Chondrocyte (in vitro differentiated cells): ENCODE results near the gene DLL4. TPM values are rescaled to one million over a fixed set of nuclear protein-coding genes. Genes with fewer than 3 reads are reported as not detected.

ENCODE experiments used
- DNase-seq: peaks from one replicate; pipeline ENCODE4 v3.0.0; 2021; ENCODE audit warnings: mixed read lengths, low spot score
- H3K27ac Mint-ChIP-seq: one replicate; pipeline ENCODE4 v1.8.0; 2021; ENCODE audit warnings: mild to moderate bottlenecking, moderate library complexity, mixed read lengths; ENCODE audit not compliant: unreplicated experiment
- H3K27me3 Mint-ChIP-seq: 2 replicates; pipeline ENCODE4 v1.8.0; 2021; ENCODE audit warnings: low read depth, mixed read lengths
- H3K36me3 Mint-ChIP-seq: 2 replicates; pipeline ENCODE4 v1.8.0; 2021; ENCODE audit warnings: low read depth, mixed read lengths
- H3K4me1 Mint-ChIP-seq: 2 replicates; pipeline ENCODE4 v1.8.0; 2021; ENCODE audit warnings: low read depth, mild to moderate bottlenecking, mixed read lengths
- H3K4me3 Mint-ChIP-seq: one replicate; pipeline ENCODE4 v1.8.0; 2021; ENCODE audit warnings: mild to moderate bottlenecking, moderate library complexity, mixed read lengths; ENCODE audit not compliant: unreplicated experiment
- H3K9me3 Mint-ChIP-seq: 2 replicates; pipeline ENCODE4 v1.8.0; 2021; ENCODE audit warnings: low read depth, mixed read lengths
- CTCF ChIP-seq: fragments of 200-600 bp; sonication (generic); IDR thresholded peaks from 2 replicates; pipeline ENCODE4 v1.5.0; 2021; ENCODE audit warnings: antibody characterized with exemption, mild to moderate bottlenecking, moderate library complexity
- total RNA-seq: library from RNA; stranded (reverse); gene quantifications from 3 replicates; pipeline ENCODE4 v1.2.1, GENCODE V29; 2021

Gene DLL4
- total RNA-seq, 1 donor from 2014 or later: 0.45 TPM

GRCh38 chr15:40925495-40925862 lies 3.7 kb upstream of the DLL4 start:
- no peak for DNase-seq
- no peak for TF ChIP-seq CTCF
- Mint-ChIP-seq H3K9me3 (no peaks in the 10 kb centered on the region), H3K4me1 (peaks cover 28% of the 10 kb centered on the region), H3K27ac (no peak overlapping the region), H3K36me3 (no peaks in the 10 kb centered on the region), H3K27me3 (peaks cover 23% of the 10 kb centered on the region), H3K4me3 (no peak overlapping the region)

DNA sequence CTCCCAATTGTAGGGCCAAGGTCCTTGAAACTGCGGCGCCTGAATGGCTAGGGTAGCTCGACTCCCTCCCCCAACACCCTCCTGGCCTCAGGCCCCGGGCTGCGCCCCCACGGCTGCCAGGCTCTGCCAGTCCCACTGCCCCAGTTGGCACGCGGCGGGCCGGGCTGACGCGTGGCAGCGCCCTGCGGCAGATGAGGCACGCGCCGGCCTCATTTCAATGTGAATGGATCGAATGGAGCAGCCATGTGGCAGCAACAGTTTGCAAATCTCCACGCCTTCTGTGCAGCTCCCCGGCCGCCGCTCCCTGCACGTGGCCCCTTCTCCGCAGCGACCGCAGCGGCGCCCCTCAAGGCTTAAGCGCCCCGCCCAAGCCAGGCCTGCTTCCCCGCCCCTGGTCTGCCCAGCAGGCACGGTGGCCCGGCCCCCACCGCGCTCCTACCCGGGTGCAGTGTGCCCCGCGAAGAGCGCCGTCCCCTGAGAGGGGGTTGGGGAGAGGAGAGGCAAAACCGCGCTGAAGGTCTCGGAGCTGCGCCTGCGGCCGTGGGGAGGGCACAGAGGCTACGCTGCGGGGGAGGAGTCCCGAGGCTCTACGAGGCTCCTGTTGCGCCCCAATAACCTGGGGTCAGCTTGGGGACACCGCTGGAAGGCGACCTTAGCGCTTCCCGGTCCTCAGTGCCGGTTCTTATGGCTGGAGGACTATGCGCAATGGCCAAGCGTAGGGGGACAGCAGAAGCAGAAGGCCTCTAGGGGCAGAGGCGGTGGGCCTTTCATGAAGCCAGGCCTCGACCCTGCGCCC lies 3.1 kb upstream of the DLL4 start:
- Mint-ChIP-seq H3K4me3 (peak overlapping the region; percentile 41), H3K27ac (no peak overlapping the region), H3K27me3 (peaks cover 28% of the 10 kb centered on the region), H3K36me3 (no peaks in the 10 kb centered on the region), H3K4me1 (peaks cover 34% of the 10 kb centered on the region), H3K9me3 (no peaks in the 10 kb centered on the region)
- no peak for DNase-seq
- no peak for TF ChIP-seq CTCF

DNA sequence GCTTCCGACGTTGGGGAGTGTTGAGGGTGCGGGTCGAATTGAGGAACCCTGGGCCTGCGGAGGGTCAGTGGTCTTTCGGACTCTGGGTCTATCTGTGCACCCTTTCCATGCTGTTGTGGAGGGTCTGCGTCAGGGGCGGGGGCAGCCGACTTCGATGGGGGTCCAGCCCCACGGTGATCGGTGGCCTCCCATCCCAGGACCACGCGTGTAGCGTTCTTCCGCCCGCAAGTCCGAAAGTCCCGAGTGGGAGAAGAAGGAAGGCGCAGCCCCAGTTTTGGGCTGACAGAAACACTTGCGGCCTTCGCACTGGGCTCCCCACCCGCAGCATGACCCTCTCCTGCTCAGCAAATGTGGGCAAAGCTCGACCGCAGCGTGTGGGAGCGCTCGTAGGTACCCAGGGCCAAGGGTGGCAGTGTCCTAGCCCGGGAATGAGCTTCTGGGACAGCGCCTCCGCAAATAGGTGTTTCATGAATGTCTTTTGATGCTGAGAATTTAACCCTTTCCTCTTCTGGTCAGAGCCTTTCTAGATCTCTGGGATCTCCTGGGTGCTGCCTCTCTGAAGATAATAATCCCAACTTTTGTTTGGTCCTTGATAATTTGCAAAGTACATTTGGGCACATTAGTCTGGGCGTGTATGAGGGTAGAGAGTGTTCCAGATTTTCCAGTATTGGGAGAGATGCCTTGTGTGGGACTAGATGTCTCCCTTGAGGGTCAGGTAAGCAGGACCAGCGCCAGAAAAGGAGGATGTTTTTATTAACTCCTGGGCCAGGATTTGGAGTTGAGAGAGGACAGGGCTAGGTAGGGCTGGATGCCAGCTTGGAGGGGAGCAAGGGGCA lies 2.3 kb upstream of the DLL4 start:
- no peak for DNase-seq
- no peaks in the 10 kb centered on the region for H3K9me3 Mint-ChIP-seq
- H3K4me1 Mint-ChIP-seq: peaks cover 36% of the 10 kb centered on the region
- H3K4me3 Mint-ChIP-seq: peak overlapping the region; percentile 46
- H3K27me3 Mint-ChIP-seq: peaks cover 33% of the 10 kb centered on the region
- TF ChIP-seq CTCF: no peak
- no peaks in the 10 kb centered on the region for H3K36me3 Mint-ChIP-seq
- H3K27ac Mint-ChIP-seq: no peak overlapping the region

DNA sequence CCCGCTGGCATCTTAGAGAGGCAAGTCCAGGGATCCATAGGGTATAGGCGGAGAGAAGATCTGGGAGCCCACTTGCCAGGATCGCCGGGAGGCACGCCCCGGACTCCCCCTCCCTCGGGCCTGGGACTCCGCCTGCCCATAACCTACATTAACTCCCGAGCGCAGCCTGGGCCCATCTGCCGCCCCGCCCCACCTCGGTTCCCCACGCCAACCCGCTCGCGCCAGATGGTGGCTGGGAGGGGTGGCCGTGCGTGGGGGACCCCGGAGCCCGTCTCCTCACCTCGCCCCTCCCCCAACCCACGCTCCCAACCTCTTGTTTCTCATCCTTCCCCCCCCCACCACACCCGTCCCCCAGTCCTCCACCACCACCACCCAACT lies 1.7 kb upstream of the DLL4 start:
- Mint-ChIP-seq H3K4me1 (peaks cover 36% of the 10 kb centered on the region), H3K9me3 (no peaks in the 10 kb centered on the region), H3K27ac (no peak overlapping the region), H3K27me3 (peaks cover 34% of the 10 kb centered on the region), H3K4me3 (peak overlapping the region; percentile 46), H3K36me3 (no peaks in the 10 kb centered on the region)
- DNase-seq: no peak
- no peak for TF ChIP-seq CTCF
